GM21381 (cell line): ENCODE data around the gene TRABD2B.

Experiments
- ATAC-seq: cut with Tn5 transposase; IDR thresholded peaks from one replicate; pipeline ENCODE4 v1.9.1; 2021; ENCODE audit warnings: mild to moderate bottlenecking, moderate library complexity; ENCODE audit not compliant: unreplicated experiment

TRABD2B gene

GRCh38 chr1:47914218-47914938 is 82.8 kb downstream of the TRABD2B start:
- no peak for ATAC-seq

GRCh38 chr1:47913225-47913823 is 83.9 kb downstream of the TRABD2B start:
- no peak for ATAC-seq

GRCh38 chr1:47912756-47913155 is 84.4 kb downstream of the TRABD2B start:
- ATAC-seq = no peak

GRCh38 chr1:47911892-47912291 is 85.3 kb downstream of the TRABD2B start:
- ATAC-seq = no peak

GRCh38 chr1:47911424-47911823 is 85.8 kb downstream of the TRABD2B start:
- ATAC-seq = no peak

- ATAC-seq = no peak
Measured at GRCh38 chr1:47908258-47908657, 88.9 kb downstream of the TRABD2B start.

GRCh38 chr1:47907177-47907528 is 90.0 kb downstream of the TRABD2B start:
- ATAC-seq = no peak

- no peak for ATAC-seq
Measured at GRCh38 chr1:47906527-47907176, 90.5 kb downstream of the TRABD2B start.

- ATAC-seq = no peak
Measured at GRCh38 chr1:47906009-47906432, 91.2 kb downstream of the TRABD2B start.

- ATAC-seq = no peak
Measured at GRCh38 chr1:47903723-47904122, 93.5 kb downstream of the TRABD2B start.

- ATAC-seq = no peak
Measured at GRCh38 chr1:47901001-47901575, 96.1 kb downstream of the TRABD2B start.

- no peak for ATAC-seq
Measured at GRCh38 chr1:47898133-47898845, 98.9 kb downstream of the TRABD2B start.

GRCh38 chr1:47895279-47896125 is 101.7 kb downstream of the TRABD2B start:
- no peak for ATAC-seq

- no peak for ATAC-seq
Measured at GRCh38 chr1:47894410-47895278, 102.5 kb downstream of the TRABD2B start.

GRCh38 chr1:47893412-47893811 is 103.8 kb downstream of the TRABD2B start:
- no peak for ATAC-seq

GRCh38 chr1:47890779-47891178 is 106.4 kb downstream of the TRABD2B start:
- ATAC-seq = no peak

GRCh38 chr1:47888294-47888629 is 108.9 kb downstream of the TRABD2B start:
- ATAC-seq = no peak

GRCh38 chr1:47887475-47888293 is 109.5 kb downstream of the TRABD2B start:
- no peak for ATAC-seq

GRCh38 chr1:47887060-47887459 is 110.1 kb downstream of the TRABD2B start:
- ATAC-seq = no peak
